ENCODE measurements around the gene PCNX1.
"Not testable (repeated sequence)": the region's sequence is repeated elsewhere in the genome, so short reads cannot be mapped to it uniquely, and the experiment has no call there.

The PCNX1 gene

DNA sequence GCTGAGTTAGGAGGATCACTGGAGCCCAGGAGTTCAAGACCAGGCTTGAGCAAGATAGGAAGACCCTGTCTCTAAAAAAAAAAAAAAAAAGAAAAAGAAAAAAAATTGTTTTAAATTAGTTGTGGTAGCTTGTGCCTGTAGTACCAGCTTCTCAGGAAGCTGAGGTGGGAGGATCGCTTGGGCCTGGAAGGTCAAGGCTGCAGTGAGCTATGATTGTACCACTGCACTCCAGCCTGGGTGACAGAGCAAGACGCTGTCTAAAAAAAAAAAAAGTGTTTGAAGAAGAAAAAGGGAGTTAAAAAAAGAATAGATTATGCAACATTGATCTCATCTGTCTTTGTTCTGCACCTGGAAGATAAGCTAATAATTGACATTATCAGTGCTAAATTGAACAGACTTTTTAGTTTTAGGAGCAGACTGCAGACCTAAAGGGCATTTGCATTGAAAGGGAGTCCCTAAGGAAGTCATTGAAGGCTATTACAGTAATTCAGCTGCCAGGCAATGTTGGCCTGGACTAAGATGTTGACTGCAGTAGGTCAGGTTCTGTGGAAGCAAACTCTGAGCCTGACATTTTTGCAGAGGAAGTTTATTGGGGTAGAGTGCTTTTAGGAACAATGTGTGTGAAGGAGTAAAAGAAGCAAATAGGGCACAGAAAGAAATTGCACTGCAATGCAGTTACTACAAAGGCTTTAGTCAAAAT lies 215.8 kb downstream of the PCNX1 start:
- DNase-seq (ENCODE audit: low read depth): no peak

DNA sequence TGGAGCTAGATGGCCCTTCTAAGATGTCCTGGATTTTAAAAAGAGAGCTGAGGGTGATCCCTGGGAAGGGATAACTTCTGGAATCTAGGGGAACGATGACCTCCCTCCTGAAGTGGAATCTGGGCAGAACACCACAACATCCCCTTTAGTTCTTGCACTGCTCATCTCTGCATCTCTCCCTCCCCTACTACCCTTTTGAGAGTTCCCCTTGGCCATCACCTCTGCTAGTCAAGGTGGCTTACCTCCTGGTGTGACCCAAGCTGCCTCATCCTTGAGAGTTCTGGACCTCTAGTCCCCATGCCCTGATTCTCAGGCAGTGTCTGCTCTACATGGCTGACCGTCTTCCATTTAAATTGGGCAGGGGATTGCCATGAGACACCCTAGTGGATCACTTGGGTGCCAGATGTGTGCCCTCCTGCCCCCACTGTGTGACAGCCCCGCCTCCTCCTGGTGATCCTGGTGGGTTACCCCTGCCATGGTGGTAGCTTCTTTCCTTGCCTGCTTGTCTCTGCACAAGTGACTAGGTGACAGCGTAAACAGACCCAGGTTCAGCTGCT lies 216.4 kb downstream of the PCNX1 start:
- no peak for DNase-seq (ENCODE audit: low read depth)

DNA sequence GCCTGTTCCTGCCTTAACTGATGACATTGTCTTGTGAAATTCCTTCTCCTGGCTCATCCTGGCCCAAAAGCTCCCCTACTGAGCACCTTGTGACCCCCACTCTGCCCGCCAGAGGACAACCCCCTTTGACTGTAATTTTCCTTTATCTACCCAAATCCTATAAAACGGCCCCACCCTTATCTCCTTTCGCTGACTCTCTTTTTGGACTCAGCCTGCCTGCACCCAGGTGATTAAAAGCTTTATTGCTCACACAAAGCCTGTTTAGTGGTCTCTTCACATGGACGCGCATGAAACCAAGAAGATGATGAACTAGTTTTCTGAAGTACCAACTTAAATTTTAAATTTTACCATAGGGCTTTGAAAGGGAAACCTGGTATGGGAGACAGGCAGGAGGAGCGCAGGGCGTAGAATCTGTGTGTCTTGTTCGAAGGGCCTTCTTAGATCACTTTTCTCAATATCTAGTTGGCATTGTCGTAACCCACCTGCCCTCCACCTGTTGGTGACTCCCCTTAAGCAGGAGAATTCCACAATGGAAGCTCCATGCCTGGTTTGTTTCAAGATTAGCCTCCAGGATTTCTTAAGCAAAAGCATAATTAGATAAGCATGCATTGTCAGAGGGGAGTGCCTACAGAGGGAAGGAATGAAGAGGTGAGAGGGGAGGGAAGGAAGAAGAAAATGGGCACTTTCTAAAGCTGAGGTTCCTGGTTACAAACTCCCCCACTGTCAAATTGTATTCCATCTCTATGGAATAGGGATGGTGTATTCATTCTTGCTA lies 222.6 kb downstream of the PCNX1 start:
- DNase-seq (ENCODE audit: low read depth): not testable (repeated sequence)

DNA sequence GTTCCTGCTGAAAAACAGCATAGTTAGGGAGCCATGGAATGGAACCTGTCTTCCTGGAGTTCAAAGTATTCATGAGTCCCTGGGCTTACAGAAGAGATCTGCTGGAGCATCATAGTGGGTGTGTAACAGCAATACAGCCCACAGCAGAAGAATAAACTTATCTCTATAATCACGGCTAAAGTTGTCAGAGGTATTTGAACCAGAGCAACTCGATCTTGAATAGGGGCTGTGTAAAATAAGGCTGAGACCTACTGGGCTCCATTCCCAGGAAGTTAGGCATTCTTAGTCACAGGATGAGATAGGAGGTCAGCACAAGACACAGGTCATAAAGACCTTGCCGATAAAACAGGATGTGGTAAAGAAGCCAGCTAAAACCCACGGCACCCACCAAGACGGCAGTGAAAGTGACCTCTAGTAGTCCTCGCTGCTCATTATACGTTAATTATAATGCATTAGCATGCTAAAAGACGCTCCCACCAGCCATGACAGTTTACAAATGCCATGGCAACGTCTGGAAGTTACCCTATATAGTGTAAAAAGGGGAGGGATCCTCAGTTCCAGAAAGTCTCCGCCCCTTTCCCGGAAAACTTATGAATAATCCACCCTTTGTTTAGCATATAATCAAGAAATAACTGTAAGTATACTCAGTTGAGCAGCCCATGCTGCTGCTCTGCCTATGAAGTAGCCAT lies 223.4 kb downstream of the PCNX1 start:
- DNase-seq (ENCODE audit: low read depth): no peak

DNA sequence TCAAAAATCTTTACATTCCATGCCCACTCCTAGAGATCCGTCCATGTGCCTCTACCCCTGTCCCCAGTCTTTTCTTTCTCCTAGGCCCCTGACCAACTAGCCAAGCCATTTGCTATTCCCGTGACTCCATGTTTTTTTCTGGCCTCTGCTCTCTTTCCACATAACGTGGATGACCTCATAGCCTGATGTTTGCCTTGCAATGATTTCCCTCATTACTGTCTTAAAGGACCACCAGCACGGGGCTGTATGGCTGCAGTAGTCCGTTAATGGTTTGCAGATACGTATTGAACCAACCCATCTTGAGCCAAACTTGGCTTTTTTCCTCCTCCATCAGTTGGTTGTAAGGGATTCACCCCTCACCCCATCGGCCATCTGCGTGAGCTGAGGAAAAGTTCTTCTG lies 226.0 kb downstream of the PCNX1 start:
- DNase-seq (ENCODE audit: low read depth): no peak

DNA sequence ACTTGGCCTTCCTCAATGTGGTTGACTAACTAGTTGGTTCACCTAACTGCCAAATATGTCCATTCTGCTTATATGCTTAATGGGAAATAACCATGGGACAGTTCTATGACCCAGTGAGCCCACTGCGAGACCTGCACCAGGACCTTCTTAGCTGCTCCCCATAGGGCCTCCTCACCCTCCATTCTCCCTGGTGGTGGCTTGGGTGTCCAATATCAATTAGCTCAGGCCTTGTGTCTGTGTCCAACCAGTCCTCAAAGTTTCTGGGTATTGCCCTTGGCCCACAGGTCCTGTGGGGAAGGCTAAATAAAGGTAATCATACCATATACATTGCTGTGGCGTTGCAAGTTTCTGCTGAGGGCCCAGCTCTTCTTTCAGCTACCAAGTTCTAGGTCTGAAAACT lies 228.2 kb downstream of the PCNX1 start:
- DNase-seq (ENCODE audit: low read depth): no peak

DNA sequence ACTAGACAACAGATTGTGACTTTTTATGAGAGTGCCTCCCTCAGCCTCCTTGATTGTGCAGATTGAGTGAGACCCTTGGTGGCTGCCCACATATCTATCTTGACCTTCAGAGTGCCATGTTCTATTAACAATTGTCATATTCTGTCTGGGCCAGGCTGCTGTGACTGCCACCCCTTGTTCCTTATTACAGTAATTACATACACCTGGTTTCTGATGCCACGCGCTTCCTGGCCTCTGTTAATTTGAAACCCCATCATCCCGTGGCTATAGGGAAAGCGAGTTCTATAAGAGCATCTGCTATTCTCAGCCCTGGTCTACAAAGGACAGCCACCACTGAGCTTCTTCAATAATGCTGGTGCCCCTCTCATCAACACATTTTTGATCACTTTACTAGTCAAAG lies 228.7 kb downstream of the PCNX1 start:
- no peak for DNase-seq (ENCODE audit: low read depth)

DNA sequence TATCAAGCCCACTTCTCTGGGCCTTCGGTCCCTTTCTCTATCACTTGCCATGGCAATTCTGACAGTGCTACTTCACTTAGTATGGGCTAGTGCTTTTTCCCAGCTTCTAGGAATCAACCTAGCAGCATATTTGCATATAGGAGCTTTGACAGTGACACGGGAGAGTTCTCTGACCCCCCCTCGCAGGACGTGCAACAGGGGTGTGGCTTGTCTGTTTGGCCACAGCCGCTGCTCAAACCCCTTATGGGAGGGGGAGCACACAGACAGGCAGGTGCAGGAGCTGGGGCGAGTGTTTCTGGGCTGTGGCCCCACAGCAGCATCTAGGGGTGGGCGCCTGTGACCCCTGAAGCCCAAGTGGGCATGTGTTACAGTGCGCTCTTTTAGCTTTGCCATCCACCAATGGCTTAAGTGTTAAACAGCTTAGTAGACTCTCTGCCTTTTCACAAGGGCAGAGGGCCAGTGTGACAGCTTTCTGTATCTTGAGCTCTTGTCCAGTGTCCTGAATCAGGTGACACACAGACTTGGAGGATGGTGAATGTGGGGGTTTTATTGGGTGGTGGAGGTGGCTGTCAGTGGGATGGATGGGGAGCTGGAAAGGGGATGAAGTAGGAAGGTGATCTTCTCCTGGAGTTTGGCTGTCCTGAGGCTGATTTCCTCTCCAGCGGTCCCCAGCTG lies 229.3 kb downstream of the PCNX1 start:
- no peak for DNase-seq (ENCODE audit: low read depth)

DNA sequence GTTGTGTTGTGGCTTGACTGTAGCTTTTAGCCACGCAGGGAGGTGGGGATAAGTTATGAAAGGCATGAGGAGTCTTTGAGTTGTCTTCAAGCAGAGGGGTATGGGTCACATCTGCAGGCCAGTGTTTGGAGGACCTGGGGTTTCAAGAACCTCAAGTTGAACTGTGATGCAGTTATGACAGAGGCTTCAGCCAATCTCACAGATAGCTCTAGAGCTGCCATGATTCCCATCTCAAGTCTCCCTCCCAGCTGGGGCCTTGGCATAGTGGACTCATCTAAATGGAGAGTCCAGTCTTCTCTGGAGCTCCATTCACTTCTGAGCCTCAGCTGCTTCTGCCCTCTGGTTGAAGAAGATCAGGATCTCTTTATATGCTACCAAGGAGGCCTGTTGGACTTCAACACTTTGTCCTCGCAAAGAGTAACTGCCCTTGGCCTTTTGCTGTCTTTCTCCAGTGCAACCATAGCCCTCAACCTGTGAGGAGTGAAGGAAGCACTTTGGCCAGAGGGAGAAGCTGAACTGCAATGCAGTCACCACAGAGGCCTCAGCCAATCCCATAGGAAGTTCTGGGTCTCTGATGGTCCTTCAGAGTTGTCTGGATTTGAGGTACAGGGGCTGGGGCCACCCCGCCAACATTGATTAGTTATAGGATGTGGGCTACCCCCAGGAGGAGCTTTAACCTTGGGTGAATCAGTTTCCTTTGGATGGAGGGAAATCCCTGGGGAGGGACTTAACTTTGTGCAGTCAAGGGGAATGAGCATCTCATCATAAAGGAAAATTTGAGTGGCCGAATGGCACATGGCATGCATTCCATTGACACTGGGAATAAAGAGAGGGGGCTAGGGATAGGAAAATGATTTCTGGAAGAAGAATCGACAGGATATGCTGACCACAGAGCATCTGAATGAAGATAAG lies 230.5 kb downstream of the PCNX1 start:
- no peak for DNase-seq (ENCODE audit: low read depth)

DNA sequence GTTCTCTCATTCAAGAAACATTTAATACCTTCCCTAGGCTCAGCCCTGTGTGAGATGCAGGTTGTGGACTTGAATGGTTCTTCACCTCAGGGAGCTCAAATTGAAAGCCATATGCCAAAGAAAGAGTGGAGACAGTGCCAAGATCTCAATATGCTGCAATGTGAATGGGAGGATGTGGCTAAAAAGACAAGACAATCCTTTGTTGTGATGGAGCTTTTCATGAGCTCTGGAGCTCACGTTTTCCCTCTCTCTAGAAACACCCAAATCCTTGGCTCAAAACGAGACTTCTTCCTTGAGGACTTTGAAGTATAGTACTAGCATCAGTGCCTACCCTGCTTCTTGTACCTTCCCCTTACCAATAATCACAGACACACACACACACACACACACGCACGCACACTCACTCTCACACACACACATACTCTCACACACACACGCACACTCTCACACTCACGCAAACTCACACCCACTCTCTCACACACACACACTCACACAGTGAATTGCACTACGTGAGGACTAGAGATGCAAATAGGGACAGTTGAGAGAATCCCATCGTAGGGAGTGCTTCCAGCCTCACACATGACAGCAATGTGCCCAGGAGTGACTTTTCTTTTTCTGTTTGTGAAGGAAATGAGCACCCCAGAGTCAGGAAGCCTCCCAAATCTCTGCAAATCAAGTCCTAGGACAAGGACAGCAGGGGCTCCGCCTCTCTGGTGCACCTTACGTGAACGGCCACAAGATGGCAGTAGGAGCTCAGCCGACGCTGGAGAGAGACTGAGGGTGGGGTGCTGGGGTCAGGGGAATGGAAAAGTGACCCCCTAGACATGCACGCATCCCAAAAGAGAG lies 231.4 kb downstream of the PCNX1 start:
- DNase-seq (ENCODE audit: low read depth): no peak

DNA sequence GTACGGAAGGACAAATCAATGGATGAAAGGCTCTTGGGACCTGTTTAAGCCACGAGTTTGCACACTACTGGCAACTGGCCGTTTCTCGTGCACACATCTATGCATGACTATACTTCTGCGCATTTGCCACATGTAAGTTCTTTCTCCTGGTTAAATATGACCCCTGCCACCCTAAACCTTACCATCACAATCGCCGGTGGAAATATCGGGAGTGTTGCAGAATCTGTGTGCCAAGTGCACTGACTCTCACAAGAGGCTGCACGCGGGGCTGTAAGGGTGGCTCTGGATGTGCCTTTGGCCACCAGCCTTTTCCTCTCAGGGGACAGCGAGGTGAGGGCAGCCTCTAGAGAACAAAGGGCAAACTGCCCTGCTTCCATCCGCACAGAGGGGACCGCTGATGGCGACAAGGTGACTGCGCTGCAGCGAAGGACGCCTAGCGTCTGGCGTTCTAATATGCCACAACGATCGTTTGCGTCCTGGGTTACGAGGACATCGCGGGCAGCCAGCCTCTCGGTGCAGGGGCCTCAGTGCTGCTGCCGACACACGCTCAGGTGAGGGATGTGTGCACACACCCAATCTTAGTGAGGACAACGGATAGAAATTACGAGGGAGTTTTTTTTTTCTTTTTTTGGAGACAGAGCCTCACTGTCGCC lies 232.2 kb downstream of the PCNX1 start:
- DNase-seq (ENCODE audit: low read depth): no peak

DNA sequence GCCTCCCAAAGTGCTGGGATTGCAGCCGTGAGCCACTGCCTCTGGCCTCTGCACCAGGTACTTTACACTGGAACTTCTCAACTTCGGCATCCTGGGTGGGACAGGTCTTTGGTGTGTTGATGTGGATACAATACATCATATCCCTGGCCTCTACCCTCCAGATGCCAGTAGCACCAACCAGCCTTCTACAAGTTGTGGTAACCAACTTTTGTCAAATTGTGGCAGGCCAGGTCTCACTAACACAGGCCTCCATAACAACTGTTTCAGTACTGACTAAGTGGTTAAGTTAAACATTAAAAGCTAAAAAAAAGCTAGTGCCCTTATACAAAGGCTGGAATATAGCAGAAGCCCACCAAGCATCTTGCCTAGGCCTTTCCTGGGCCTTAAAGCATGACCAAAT lies 232.9 kb downstream of the PCNX1 start:
- no peak for DNase-seq (ENCODE audit: low read depth)

DNA sequence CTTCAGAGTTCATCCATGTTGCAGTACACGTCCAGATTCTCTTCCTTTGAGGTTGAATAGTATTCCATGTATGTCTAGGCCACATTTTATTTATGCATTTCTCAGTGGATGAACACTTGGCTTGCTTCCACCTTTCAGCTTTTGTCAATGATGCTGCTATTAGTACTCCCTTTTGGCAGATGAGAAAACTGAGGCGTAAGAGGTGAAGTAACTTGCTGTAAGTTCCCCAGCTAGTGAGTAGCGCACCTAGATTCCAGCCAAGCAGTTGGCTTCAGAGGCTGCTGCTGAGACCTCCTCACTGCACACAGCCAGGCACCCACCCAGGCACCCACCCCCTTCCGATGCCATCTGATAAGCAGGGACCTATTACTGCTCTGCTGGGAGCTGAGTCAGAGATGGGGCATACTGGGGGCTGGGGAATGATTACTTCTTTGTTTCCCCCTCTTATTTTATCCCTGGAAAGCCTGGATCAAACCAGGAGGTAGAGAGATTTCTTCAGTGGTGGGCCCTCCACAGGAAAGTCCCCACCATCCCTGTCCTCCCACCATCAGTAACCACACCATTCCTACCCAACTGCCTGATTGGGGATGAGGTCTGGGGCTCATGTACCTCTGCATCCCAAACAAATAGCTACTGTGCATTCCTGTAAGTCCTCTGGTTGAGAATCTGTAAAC lies 234.6 kb downstream of the PCNX1 start:
- DNase-seq (ENCODE audit: low read depth): no peak

DNA sequence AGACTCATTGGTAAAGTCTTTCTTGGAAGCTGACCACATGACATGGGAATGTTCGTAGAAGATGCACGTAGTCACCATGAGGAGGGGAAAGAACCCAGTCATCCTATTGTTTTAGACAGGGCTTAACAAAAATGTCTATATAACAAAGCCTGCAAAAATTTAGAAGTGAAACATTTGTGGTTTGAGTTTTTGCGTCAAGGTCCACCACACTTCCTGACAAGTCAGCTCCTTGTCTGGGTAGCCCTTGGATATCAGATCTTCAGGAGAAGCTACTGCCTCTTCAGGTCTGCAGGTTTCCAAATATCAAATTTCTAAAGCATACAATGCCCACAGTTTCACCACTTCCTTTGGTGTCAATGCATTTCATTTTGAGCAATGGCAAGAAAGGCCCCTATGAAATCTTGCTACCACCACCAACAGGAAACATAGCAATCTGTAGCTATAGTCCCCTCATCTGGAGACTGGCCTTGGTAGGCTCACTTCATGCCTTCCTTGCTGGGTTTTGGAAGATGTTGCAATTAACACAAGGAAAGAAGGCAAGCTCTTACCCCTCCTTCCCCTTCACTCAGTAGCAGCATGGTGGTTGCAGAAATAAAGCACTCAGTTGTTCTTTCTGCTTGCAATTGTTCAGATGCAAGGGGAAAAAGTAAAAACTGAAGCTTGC lies 235.2 kb downstream of the PCNX1 start:
- DNase-seq (ENCODE audit: low read depth): peak; percentile 78

DNA sequence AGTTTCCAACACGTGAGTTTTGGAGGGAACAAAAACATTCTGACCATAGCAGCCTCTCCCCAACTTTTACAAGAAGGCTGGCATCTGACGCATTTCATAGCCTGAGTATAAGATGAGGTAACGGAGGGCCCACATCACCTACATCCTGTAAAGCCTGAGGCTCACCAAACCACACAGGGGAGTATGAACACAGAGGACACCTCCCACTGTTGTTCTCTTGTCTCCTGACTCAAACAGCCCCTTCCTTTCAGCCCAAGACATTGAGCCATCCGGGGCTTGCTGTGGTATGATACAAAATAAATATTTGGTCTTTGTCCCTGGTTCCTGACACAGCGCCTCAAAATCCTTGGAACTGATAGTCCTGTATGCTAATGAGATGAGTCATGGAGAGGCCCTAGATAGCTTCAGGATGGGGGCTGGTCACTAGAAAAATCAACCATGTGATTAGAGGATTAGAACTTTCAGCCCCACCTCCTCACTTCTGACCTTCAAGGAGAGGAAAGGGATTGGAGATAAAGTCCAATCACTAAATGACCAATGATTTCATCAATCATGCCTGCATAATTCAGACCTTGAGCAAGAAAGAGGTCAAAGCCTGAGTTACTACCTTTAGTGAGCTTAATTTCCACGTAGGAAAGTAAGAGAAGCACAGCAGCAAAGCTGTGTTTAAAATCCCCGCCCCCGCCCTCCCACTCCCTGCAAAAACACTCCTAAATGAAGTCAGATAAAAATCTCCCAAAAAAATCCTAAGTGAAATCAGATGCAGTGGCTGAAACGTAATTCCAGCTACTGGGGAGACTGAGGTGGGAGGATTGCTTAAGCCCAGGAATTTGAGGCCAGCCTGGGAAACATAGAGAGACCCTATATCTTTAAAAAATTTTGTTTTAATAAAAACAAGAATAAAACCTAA lies 236.4 kb downstream of the PCNX1 start:
- DNase-seq (ENCODE audit: low read depth): no peak

DNA sequence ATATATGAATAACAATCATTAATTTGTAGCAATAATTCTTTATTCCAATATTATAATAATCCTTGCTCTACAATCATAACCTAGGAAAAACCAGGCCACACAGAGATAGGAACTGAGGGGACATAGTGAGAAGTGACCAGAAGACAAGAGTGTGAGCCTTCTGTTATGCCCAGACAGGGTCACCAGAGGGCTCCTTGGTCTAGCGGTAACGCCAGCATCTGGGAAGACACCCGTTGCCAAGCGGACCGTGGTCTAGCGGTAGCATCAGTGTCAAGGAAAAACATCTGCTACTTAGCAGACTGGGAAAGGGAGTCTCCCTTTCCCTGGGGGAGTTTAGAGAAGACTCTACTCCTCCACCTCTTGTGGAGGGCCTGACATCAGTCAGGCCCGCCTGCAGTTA lies 240.1 kb downstream of the PCNX1 start:
- DNase-seq (ENCODE audit: low read depth): not testable (repeated sequence)

DNA sequence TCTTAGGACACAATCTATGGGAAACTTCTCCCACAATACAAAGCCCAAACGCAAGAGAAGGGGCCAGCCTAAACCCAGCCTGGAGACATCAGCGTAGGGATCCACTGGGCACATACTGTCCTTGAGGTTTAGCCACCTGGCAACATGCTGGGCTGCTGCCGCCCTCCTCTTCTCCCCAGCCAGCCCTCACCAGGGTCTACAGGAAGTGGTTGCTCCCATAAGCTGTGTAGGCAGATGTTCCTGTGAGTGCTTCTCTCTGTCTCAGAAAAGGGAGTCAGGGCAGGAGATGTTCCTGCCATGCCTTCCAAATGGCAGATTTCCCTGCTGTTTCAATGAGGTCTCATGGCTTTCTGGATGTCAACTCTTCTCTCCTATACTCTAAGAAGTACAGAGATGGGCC lies 241.4 kb downstream of the PCNX1 start:
- no peak for DNase-seq (ENCODE audit: low read depth)

DNA sequence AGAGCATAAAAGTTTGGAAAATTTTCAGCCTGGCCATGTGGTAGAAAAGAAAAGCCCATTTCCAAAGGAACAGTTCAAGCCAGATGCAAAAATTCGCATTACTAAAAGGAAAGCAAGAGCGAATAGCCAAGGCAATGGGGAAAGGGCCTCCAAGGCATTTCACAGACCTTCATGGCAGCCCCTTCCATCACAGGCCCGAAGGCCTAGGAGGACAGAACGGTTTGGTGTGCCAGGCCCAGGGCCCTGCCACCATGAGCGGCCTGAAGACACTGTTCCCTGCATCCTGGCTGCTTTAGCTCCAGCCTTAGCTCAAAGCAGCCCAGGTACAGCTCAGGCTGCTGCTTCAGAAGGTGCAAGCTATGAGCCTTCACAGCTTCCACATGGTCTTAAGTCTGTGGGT lies 243.5 kb downstream of the PCNX1 start:
- DNase-seq (ENCODE audit: low read depth): no peak

Measured in GM04504 (cell line).